HepG2 (cell line): ENCODE measurements around the gene USP36. TPM values are rescaled to one million over a fixed set of nuclear protein-coding genes. Genes with fewer than 3 reads are reported as not detected.

Experiments
- ATF2 ChIP-seq: sonication (generic); formaldehyde crosslinking; IDR thresholded peaks from 2 replicates; pipeline ENCODE4 v1.4.0; 2020; ENCODE audit warnings: missing genetic modification reagents
- DR1 ChIP-seq: sonication (generic); formaldehyde crosslinking; IDR thresholded peaks from 2 replicates; pipeline ENCODE4 v1.8.0; 2021; ENCODE audit warnings: mild to moderate bottlenecking, missing genetic modification reagents, inconsistent platforms
- IRF2 ChIP-seq: IDR thresholded peaks from 2 replicates; pipeline ENCODE4 v1.6.1; 2018; ENCODE audit warnings: missing genetic modification reagents, missing compliant biosample characterization
- MTA3 ChIP-seq: sonication (generic); formaldehyde crosslinking; IDR thresholded peaks from 2 replicates; pipeline ENCODE4 v1.4.0; 2020; ENCODE audit warnings: missing genetic modification reagents
- NFE2L2 ChIP-seq: fragments of 150-350 bp; IDR thresholded peaks from 2 replicates; pipeline ENCODE4 v1.6.1; 2014; ENCODE audit warnings: low read length
- NR2C2 ChIP-seq: sonication (generic); formaldehyde crosslinking; IDR thresholded peaks from 2 replicates; pipeline ENCODE4 v1.4.0; 2020; ENCODE audit warnings: missing genetic modification reagents, mild to moderate bottlenecking, moderate library complexity, borderline replicate concordance
- NRL ChIP-seq: sonication (generic); formaldehyde crosslinking; IDR thresholded peaks from 2 replicates; pipeline ENCODE4 v1.5.0; 2020; ENCODE audit warnings: missing genetic modification reagents, mild to moderate bottlenecking, moderate library complexity, borderline replicate concordance
- RBAK ChIP-seq: sonication (generic); formaldehyde crosslinking; IDR thresholded peaks from 2 replicates; pipeline ENCODE4 v1.5.1; 2020; ENCODE audit warnings: mild to moderate bottlenecking, missing genetic modification reagents
- SOX5 ChIP-seq: IDR thresholded peaks from 2 replicates; pipeline ENCODE4 v1.6.1; 2016; ENCODE audit warnings: borderline replicate concordance
- TBP ChIP-seq: sonication (generic); formaldehyde crosslinking; IDR thresholded peaks from 2 replicates; pipeline ENCODE4 v1.5.0; 2020; ENCODE audit warnings: missing genetic modification reagents
- ZFYVE20 ChIP-seq: sonication (generic); formaldehyde crosslinking; IDR thresholded peaks from 2 replicates; pipeline ENCODE4 v1.8.0; 2023; ENCODE audit warnings: low read depth, mild to moderate bottlenecking, moderate library complexity, missing genetic modification reagents, borderline replicate concordance
- ZMYM4 ChIP-seq: sonication (generic); formaldehyde crosslinking; IDR thresholded peaks from 2 replicates; pipeline ENCODE4 v1.8.1; 2023; ENCODE audit warnings: mild to moderate bottlenecking, missing genetic modification reagents
- ZNF138 ChIP-seq: sonication (generic); formaldehyde crosslinking; IDR thresholded peaks from 2 replicates; pipeline ENCODE4 v1.5.0; 2020; ENCODE audit warnings: mild to moderate bottlenecking, low read depth, missing genetic modification reagents
- ZNF318 ChIP-seq: sonication (generic); formaldehyde crosslinking; IDR thresholded peaks from 2 replicates; pipeline ENCODE4 v1.4.0; 2020; ENCODE audit warnings: mild to moderate bottlenecking, missing genetic modification reagents
- ZNF800 ChIP-seq: sonication (generic); formaldehyde crosslinking; IDR thresholded peaks from 2 replicates; pipeline ENCODE4 v1.4.0; 2020; ENCODE audit warnings: missing genetic modification reagents
- polyA plus RNA-seq, 8 experiments: library from polyadenylated mRNA; depleted of rRNA in 3 of 8; stranded (reverse) in 7 of 8; unstranded in 1 of 8; fragments of >200 nt; fragmentation: Illumina TruSeq in 4 of 8; extraction: Trizol in 4 of 8; gene quantifications; 2 replicates each; pipeline versions ENCODE4 v1.2.1 to v1.2.3, GENCODE V29; 2011 to 2016; ENCODE audit warnings: low read depth in 4 of 8, missing spikeins in 1 of 8, mixed read lengths in 1 of 8; ENCODE audit not compliant: insufficient read depth in 1 of 8
- total RNA-seq, 5 experiments: library from RNA; depleted of rRNA; stranded (reverse); fragments of >200 nt; fragmentation: Illumina TruSeq; extraction: Trizol; gene quantifications; 2 replicates each; pipeline ENCODE4 v1.2.3, GENCODE V29; 2016; ENCODE audit warnings: low read depth in 1 of 5
- TF ChIP-seq, protein P1 (sequence below): sonication (generic); formaldehyde crosslinking; IDR thresholded peaks from 2 replicates; pipeline ENCODE4 v1.4.0; 2020; ENCODE audit warnings: missing genetic modification reagents, low read depth, mild to moderate bottlenecking, borderline replicate concordance
- TF ChIP-seq, protein P2 (sequence below): sonication (generic); formaldehyde crosslinking; IDR thresholded peaks from 2 replicates; pipeline ENCODE4 v1.5.0; 2020; ENCODE audit warnings: mild to moderate bottlenecking, low read depth, missing genetic modification reagents, borderline replicate concordance

USP36 gene
- total and polyA plus RNA-seq, 2 of the 13 experiments (the other 11 are each of a cell fraction or from before 2014, with no cell fraction given): 29.6 to 45.9 TPM

GRCh38 chr17:78751447-78752161 lies 89.0 kb downstream of the USP36 start (continued):
- TF ChIP-seq ZNF138 (CRISPR knock-in tag) (no peak), NRL (CRISPR knock-in tag) (no peak), MTA3 (CRISPR knock-in tag) (no peak), ZMYM4 (CRISPR knock-in tag) (no peak), RBAK (CRISPR knock-in tag) (no peak), SOX5 (peak; percentile 37; the same call in 1 of the 2 replicates), DR1 (CRISPR knock-in tag) (no peak), TBP (CRISPR knock-in tag) (no peak), ZFYVE20 (CRISPR knock-in tag) (no peak), NR2C2 (no peak), ZNF800 (peak; percentile 58; the same call in 1 of the 2 replicates), ATF2 (CRISPR knock-in tag) (no peak), IRF2 (peak; percentile 32; the same call in 1 of the 2 replicates), NFE2L2 (no peak), ZNF318 (no peak)
- TF ChIP-seq, protein P1, sequence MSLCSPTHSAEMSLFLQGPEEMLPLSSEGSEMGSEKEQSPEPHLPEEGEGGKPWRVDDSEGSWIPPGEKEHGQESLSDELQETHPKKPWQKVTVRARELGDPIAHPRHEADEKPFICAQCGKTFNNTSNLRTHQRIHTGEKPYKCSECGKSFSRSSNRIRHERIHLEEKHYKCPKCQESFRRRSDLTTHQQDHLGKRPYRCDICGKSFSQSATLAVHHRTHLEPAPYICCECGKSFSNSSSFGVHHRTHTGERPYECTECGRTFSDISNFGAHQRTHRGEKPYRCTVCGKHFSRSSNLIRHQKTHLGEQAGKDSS (CRISPR knock-in tag): no peak
- TF ChIP-seq, protein P2, sequence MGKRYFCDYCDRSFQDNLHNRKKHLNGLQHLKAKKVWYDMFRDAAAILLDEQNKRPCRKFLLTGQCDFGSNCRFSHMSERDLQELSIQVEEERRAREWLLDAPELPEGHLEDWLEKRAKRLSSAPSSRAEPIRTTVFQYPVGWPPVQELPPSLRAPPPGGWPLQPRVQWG (CRISPR knock-in tag): no peak
